GM18907 (cell line): ENCODE measurements around the gene RBFOX2.
"Not testable (repeated sequence)": the region's sequence is repeated elsewhere in the genome, so short reads cannot be mapped to it uniquely, and the experiment has no call there.

Source experiments
- ATAC-seq: cut with Tn5 transposase; IDR thresholded peaks from one replicate; pipeline ENCODE4 v1.9.1; 2021; ENCODE audit warnings: mild to moderate bottlenecking, moderate library complexity; ENCODE audit not compliant: unreplicated experiment

The RBFOX2 gene

DNA sequence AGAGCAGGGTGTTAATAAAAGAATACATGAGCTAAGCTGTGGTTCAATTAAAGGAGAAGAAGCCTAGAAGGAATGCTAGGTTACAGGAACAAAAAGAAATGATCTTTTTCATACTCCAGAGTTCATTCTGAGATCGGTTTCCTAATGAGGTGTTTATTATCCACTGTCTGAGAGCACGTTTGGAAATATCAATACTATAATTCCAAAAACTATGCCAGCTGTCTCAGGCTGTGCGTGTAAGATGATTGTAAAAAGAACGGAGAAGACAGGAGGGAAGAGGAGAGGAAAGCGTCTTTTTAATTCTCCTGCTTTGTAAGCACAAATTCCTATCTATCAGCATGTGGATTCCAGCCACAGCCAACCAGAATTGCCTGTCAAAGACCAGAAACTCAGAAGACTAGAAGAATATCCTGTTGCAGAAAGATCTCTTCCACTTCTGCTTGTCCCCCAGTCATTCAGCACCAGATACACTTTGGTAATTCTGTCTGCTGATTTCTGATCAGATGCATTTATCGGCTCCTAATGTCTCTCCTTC lies 285.2 kb downstream of the RBFOX2 start:
- no peak for ATAC-seq

GRCh38 chr22:35742342-35743100 lies 286.1 kb downstream of the RBFOX2 start:
- ATAC-seq = no peak

DNA sequence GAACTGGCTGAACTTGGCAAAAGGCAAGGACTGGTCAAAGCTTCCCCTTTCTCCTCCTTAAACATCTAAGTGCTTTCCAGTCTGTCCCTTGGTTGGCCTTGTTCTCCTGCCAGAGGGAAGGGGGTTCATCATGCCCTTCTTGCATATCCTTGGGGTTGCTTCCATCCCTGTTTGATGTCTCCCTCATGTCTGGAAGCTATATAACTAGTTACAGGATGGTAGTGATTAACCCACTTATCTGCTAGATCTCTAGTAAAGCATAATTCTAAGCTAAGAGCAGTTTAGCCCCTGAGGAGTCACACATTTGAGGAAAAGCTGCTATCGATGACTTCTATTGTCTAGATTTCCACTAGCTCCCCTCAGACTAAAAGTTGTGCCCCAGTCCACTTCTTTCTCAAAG lies 288.0 kb downstream of the RBFOX2 start:
- ATAC-seq = no peak

DNA sequence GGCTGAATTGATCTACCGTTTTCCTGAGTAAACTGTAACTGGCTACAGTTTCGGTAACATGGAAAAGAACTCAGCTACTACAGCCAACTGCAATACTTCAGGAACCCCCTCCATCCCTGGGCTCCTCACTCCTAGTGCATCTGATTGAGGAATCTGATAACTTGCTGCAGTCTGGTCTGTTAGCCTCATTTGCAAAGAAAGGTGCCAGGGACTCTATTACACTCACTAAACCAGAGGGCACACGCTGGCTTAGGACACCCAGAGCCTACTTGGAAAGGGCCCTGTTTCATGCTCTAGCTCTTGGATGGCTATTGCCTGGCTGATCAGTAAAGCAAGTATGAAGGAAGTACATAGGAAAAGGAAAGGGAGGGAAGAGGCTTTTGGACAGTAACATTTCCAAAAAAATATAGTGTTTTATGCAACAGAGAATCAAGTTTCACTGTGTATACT lies 288.7 kb downstream of the RBFOX2 start:
- no peak for ATAC-seq

GRCh38 chr22:35739076-35739930 lies 289.3 kb downstream of the RBFOX2 start:
- ATAC-seq = no peak

DNA sequence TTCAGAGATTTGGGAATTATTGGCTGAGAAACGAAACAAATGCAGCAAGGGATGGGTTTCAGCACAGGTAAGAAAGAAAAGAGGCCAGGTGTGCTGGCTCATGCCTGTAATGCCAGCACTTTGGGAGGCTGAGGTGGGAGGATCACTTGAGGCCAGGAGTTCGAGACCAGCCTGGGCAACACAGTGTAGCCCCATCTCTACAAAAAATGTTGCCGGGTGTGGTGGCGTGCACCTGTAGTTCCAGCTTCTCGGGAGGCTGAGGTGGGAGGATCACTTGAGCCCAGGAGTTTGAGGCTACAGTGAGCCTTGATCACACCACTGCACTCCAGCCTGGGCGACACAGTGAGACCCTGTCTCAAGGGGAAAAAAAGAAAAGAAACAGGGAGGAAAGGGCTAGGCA lies 290.7 kb downstream of the RBFOX2 start:
- not testable (repeated sequence) for ATAC-seq

- ATAC-seq = no peak
These were observed 291.9 kb downstream of the RBFOX2 start for GRCh38 chr22:35736701-35737100.

DNA sequence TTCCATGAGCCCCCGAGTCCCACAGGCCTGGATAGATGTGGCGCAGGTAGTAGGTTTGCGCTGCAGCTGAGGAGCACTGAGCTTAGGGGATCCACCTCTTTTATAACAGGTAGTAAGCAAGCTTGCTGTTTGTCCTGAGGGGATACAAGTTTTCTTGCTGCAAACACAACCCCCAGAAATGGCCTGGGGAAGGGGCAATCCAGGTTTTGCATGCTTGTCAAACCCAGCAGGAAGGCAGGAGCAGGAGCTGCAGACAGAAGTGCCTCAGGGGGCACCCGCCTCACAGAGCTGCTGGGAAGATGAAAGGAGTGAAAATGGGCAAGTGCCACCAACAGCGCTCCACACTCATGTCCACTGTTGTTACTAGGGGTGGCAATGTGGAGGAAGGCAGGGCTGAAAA lies 292.5 kb downstream of the RBFOX2 start:
- no peak for ATAC-seq

- no peak for ATAC-seq
These were observed 293.1 kb downstream of the RBFOX2 start for GRCh38 chr22:35735542-35735941.

DNA sequence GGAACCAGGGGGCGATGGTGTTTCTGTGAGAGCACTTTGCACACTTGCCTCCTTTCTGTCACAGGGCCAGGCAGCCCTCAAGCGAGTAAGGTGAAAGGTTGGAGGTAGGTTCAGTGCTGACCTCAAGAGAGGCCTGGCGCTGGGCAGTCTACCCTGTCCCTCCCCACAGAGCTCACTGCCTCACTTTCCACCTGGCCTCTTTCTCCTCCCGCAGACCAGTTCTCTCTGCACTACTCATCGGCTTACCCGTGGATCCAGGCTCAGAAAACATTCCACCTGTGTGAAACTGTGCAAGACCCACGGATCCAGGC lies 294.2 kb downstream of the RBFOX2 start:
- no peak for ATAC-seq

DNA sequence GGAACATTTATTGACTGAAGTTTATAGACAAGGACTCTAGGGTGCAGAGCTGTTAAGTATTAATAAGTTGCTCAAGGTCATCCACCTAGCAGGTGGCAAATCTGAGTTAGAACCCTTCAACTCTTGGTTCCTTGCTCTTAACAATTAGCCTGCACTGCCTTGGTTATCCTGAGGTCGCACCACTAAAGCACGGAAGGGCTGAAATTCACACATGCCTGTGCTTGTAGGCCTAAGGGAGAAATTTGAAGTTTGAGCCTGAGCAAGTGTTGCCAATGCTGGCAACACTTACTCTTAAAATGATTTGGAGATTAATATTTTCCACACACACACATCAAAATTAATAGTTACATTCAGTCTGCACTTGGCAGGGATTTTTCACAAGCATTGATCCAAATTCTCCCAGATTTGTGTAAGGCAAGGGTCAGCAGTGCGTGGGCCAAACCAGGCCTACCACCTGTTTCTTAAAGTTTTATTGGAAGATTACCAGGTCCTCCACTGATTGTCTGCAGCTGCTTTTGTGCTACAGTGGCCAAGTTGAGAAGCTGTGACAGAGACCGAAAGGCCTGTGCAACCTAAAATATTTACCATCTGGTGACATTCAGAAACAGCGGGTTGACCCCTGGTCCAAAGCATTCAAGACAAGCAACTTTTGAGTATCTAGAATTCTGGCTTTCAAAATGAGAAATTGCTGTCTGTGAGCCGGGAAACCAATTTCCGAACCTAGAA lies 294.7 kb downstream of the RBFOX2 start:
- ATAC-seq = no peak

- ATAC-seq = no peak
These were observed 295.6 kb downstream of the RBFOX2 start for GRCh38 chr22:35733036-35733435.

DNA sequence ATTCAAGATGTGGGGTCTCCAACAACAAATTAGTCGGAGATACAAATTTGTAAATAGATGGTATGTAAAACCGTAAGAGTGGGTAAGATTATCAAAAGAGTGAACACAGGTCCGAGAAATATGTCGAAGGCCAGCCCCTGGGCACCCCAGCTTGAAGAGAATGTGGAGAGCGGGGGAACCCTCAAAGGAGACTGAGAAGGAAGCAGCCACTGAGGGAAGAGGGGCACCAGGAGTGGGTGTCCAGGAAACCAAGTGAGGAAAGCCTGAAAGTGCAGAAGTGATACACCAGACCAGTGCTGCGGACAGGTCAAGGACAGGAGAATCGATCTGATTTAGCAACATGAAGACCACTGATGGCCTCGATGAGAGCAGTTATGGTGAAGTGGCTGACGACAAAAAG lies 296.5 kb downstream of the RBFOX2 start:
- ATAC-seq = no peak

DNA sequence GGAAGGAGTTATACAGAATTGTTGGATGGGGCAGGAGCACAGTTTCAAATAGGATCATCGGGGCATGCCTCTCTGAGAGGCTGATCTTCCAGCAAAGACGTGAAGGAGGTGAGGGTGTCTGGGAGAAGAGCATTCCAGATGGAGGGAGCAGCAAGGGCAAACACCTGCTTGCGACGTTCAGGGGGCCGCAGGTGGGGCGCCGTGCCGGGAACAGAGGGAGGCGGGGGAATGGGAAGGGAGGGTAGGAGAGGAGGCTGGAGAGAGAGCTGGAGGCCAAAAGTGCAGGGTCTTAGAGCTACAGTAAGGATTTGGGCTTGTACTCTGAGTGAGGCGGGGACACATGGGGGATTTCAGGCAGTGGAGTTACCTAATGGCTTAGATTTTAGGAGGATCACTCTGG lies 297.3 kb downstream of the RBFOX2 start:
- ATAC-seq = no peak

- ATAC-seq = no peak
These were observed 299.3 kb downstream of the RBFOX2 start for GRCh38 chr22:35729309-35729698.

- no peak for ATAC-seq
These were observed 299.9 kb downstream of the RBFOX2 start for GRCh38 chr22:35728639-35729308.

GRCh38 chr22:35727436-35727835 lies 301.2 kb downstream of the RBFOX2 start:
- ATAC-seq = no peak

- no peak for ATAC-seq
These were observed 301.7 kb downstream of the RBFOX2 start for GRCh38 chr22:35726933-35727332.

- no peak for ATAC-seq
These were observed 302.2 kb downstream of the RBFOX2 start for GRCh38 chr22:35726398-35726797.

GRCh38 chr22:35725521-35725920 lies 303.1 kb downstream of the RBFOX2 start:
- no peak for ATAC-seq

GRCh38 chr22:35721960-35722359 lies 306.7 kb downstream of the RBFOX2 start:
- ATAC-seq = no peak
